H1 (cell line): ENCODE results near the gene VMP1. TPM values are rescaled to one million over a fixed set of nuclear protein-coding genes. Genes with fewer than 3 reads are reported as not detected.

Experiments
- ASH2L ChIP-seq: fragments of 200-600, 300-600 bp; sonication (generic); IDR thresholded peaks from one replicate; pipeline ENCODE4 v1.7.1; 2017; ENCODE audit warnings: low read length
- BCL11A ChIP-seq, 2 experiments: IDR thresholded peaks; one replicate each; pipeline ENCODE4 v1.6.1; 2011; ENCODE audit warnings: low read depth in 2 of 2, low read length in 2 of 2, mild to moderate bottlenecking in 2 of 2
- CBX5 ChIP-seq: fragments of 300-800, 300-1000 bp; sonication (generic); IDR thresholded peaks from 2 replicates; pipeline ENCODE4 v1.7.1; 2016; ENCODE audit warnings: antibody characterized with exemption, low read length, low read depth
- CBX8 ChIP-seq: fragments of 300-800, 300-1000 bp; sonication (generic); IDR thresholded peaks from 2 replicates; pipeline ENCODE4 v1.7.1; 2016; ENCODE audit warnings: low read depth, low read length, borderline replicate concordance
- CHD1 ChIP-seq: IDR thresholded peaks from 2 replicates; pipeline ENCODE4 v1.6.1; 2012; ENCODE audit warnings: low read depth, low read length, improper control_type of control experiment
- CHD2 ChIP-seq: IDR thresholded peaks from 2 replicates; pipeline ENCODE4 v1.6.1; 2012; ENCODE audit warnings: low read length, improper control_type of control experiment
- CREB1 ChIP-seq: IDR thresholded peaks from 2 replicates; pipeline ENCODE4 v1.6.1; 2012; ENCODE audit warnings: inconsistent platforms
- EZH2 ChIP-seq: fragments of 200-600 bp; sonication (generic); IDR thresholded peaks from 2 replicates; pipeline ENCODE4 v1.7.1; 2012; ENCODE audit warnings: low read depth, mild to moderate bottlenecking, moderate library complexity, low read length, inconsistent platforms; ENCODE audit not compliant: severe bottlenecking
- GABPA ChIP-seq: IDR thresholded peaks from 2 replicates; pipeline ENCODE4 v1.6.1; 2011; ENCODE audit warnings: mild to moderate bottlenecking, low read length, moderate library complexity, borderline replicate concordance; ENCODE audit not compliant: insufficient read depth
- HDAC2 ChIP-seq, 2 experiments: fragments of 300-600 bp in 1 of 2; sonication (generic) in 1 of 2; IDR thresholded peaks; 2 replicates each; pipeline ENCODE4 v1.6.1; 2011 to 2012; ENCODE audit warnings: low read depth in 2 of 2, low read length in 2 of 2, mild to moderate bottlenecking in 2 of 2, moderate library complexity in 2 of 2, borderline replicate concordance in 1 of 2, inconsistent platforms in 1 of 2
- HDAC6 ChIP-seq: IDR thresholded peaks from one replicate; pipeline ENCODE4 v1.7.1; 2012; ENCODE audit warnings: low read depth, mild to moderate bottlenecking, inconsistent platforms, low read length, moderate library complexity
- JUND ChIP-seq: IDR thresholded peaks from 2 replicates; pipeline ENCODE4 v1.6.1; 2011; ENCODE audit warnings: mild to moderate bottlenecking, improper control_type of control experiment, low read length
- KDM1A ChIP-seq: fragments of 200-600, 300-600 bp; sonication (generic); IDR thresholded peaks from 2 replicates; pipeline ENCODE4 v1.7.1; 2016; ENCODE audit warnings: mild to moderate bottlenecking, low read length, borderline replicate concordance
- KDM4A ChIP-seq: IDR thresholded peaks from one replicate; pipeline ENCODE4 v1.7.1; 2012; ENCODE audit warnings: low read depth, mild to moderate bottlenecking, moderate library complexity, low read length, inconsistent platforms; ENCODE audit not compliant: severe bottlenecking
- MAFK ChIP-seq: IDR thresholded peaks from 2 replicates; pipeline ENCODE4 v1.6.1; 2012; ENCODE audit warnings: low read depth, mild to moderate bottlenecking, improper control_type of control experiment, low read length
- NANOG ChIP-seq: IDR thresholded peaks from 2 replicates; pipeline ENCODE4 v1.6.1; 2011; ENCODE audit warnings: low read length, low read depth, mild to moderate bottlenecking, inconsistent platforms; ENCODE audit not compliant: insufficient read depth, poor library complexity, severe bottlenecking
- NRF1 ChIP-seq: IDR thresholded peaks from 2 replicates; pipeline ENCODE4 v1.6.1; 2011; ENCODE audit warnings: mild to moderate bottlenecking, low read depth, low read length, improper control_type of control experiment
- PHF8 ChIP-seq: fragments of 200-600 bp; sonication (generic); conservative IDR thresholded peaks from 2 replicates; pipeline ENCODE4 v1.7.1; 2012; ENCODE audit warnings: low read depth, mild to moderate bottlenecking, inconsistent platforms, low read length, moderate library complexity
- POLR2AphosphoS5 ChIP-seq: IDR thresholded peaks from 2 replicates; pipeline ENCODE4 v1.6.1; 2011; ENCODE audit warnings: low read depth, low read length
- RFX5 ChIP-seq: IDR thresholded peaks from 2 replicates; pipeline ENCODE4 v1.6.1; 2011; ENCODE audit warnings: low read depth, low read length, improper control_type of control experiment, borderline replicate concordance
- SIRT6 ChIP-seq: IDR thresholded peaks from one replicate; pipeline ENCODE4 v1.7.1; 2012; ENCODE audit warnings: low read length, inconsistent platforms
- SIX5 ChIP-seq: IDR thresholded peaks from 2 replicates; pipeline ENCODE4 v1.6.1; 2011; ENCODE audit warnings: mild to moderate bottlenecking, low read depth, low read length
- SP1 ChIP-seq: IDR thresholded peaks from 2 replicates; pipeline ENCODE4 v1.6.1; 2011; ENCODE audit warnings: low read depth, low read length
- SP4 ChIP-seq: IDR thresholded peaks from 2 replicates; pipeline ENCODE4 v1.6.1; 2012; ENCODE audit warnings: low read length, inconsistent platforms
- TAF7 ChIP-seq: optimal IDR thresholded peaks from 2 replicates; pipeline ENCODE3; 2011; ENCODE audit warnings: low read depth, mild to moderate bottlenecking, inconsistent platforms, low read length, moderate library complexity, borderline replicate concordance
- polyA plus RNA-seq, 7 experiments: library from polyadenylated mRNA; depleted of rRNA in 3 of 7; stranded (reverse) in 5 of 7; unstranded in 2 of 7; fragments of >200 nt in 5 of 7; fragments of 200-250 nt in 2 of 7; gene quantifications; 1 replicate in 5 of 7; 2 replicates in 1 of 7; 4 replicates in 1 of 7; pipeline versions ENCODE4 v1.2.1 to v1.2.3, GENCODE V29; 2011 to 2013; ENCODE audit warnings: missing spikeins in 2 of 7, mixed read lengths in 2 of 7
- total RNA-seq: library from RNA; stranded (reverse); fragmentation: NEBNext Ultra II Directional; extraction: Animal tissue kit (Norgen Biotek cat#: 25700); gene quantifications from 2 replicates; pipeline ENCODE4 v1.2.1, GENCODE V29; 2021

VMP1 gene
- total and polyA plus RNA-seq, 2 of the 8 experiments (the other 6 are each of a cell fraction or from before 2014, with no cell fraction given) = 45.0 to 92.7 TPM

GRCh38 chr17:59707149-59707970, at the start of gene VMP1, which contains the start of gene PTRH2 (continued):
- TF ChIP-seq KDM4A (peak; percentile 67), NRF1 (no peak), SIRT6 (no peak), SP4 (peak; percentile 66; the same call in 1 of the 2 replicates), ASH2L (peak; percentile 87), CBX5 (no peak), SP1 (peak; percentile 19; the same call in 1 of the 2 replicates), BCL11A (IDR thresholded peaks at IDR 0.05; ENCODE audit: low read depth in 2 of 2, low read length in 2 of 2) (no peak), CHD1 (no peak), MAFK (no peak), KDM1A (no peak), EZH2 (no peak), CREB1 (peak; percentile 86), NANOG (no peak), TAF7 (peak; percentile 80), POLR2AphosphoS5 (peak; percentile 97), HDAC2 (IDR thresholded peaks at IDR 0.05; ENCODE audit: borderline replicate concordance in 1 of 2, low read depth in 2 of 2, low read length in 2 of 2) (no peak; a peak in 1 of 4 replicates), JUND (peak; percentile 60; the same call in 1 of the 2 replicates), CHD2 (peak; percentile 97), HDAC6 (no peak), CBX8 (no peak), RFX5 (no peak), GABPA (peak; percentile 92), SIX5 (no peak), PHF8 (peak; percentile 71)
